ENCODE results near the gene PKP2.

The PKP2 gene

DNA sequence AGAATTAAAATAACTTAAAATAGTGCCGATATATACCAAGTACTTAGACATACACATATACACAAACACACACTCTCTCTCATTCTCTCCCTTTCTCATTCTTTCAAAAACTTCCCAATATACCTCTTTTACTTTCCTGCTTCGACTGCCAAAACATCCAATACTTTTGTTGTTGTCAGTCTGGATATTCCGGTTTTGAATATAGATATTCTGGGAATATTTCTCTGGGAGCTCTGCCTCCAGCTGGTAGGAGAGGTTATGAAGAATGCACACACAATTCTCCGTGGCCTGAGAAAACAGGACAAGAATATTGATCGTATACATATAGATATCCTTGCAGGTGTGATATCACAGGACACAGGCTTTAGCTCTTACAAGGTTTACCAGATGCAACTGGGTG, 74.2 kb downstream of the PKP2 start:
- H3K9me3 ChIP-seq (ENCODE audit: control insufficient read depth in 1 of 2, low read length in 2 of 2), result no peaks in the 10 kb centered on the region
- H3K36me3 ChIP-seq (ENCODE audit: control insufficient read depth in 1 of 2, insufficient read depth in 2 of 2, low read length in 2 of 2), result peaks cover 28 to 47% of the 10 kb centered on the region in 2 donors
- H3K27me3 ChIP-seq (ENCODE audit: control insufficient read depth in 1 of 2, insufficient read depth in 2 of 2, low read length in 2 of 2), result no peaks in the 10 kb centered on the region
- H3K9ac ChIP-seq (ENCODE audit: low read depth in 1 of 2, low read length in 2 of 2), result no peak overlapping the region
- H3K27ac ChIP-seq (ENCODE audit: low read depth, low read length), result no peak overlapping the region
- no peak overlapping the region for H3K4me3 ChIP-seq (ENCODE audit: low read depth in 1 of 2, low read length in 2 of 2)
- no peaks in the 10 kb centered on the region for H3K4me1 ChIP-seq (ENCODE audit: control insufficient read depth in 1 of 2, insufficient read depth in 2 of 2, low read length in 2 of 2)

GRCh38 chr12:32821710-32822109, 74.9 kb downstream of the PKP2 start:
- H3K4me1 ChIP-seq (ENCODE audit: control insufficient read depth in 1 of 2, insufficient read depth in 2 of 2, low read length in 2 of 2), result no peaks in the 10 kb centered on the region
- no peaks in the 10 kb centered on the region for H3K27me3 ChIP-seq (ENCODE audit: control insufficient read depth in 1 of 2, insufficient read depth in 2 of 2, low read length in 2 of 2)
- no peak overlapping the region for H3K9ac ChIP-seq (ENCODE audit: low read depth in 1 of 2, low read length in 2 of 2)
- peaks cover 29 to 49% of the 10 kb centered on the region in 2 donors for H3K36me3 ChIP-seq (ENCODE audit: control insufficient read depth in 1 of 2, insufficient read depth in 2 of 2, low read length in 2 of 2)
- H3K4me3 ChIP-seq (ENCODE audit: low read depth in 1 of 2, low read length in 2 of 2), result no peak overlapping the region
- no peak overlapping the region for H3K27ac ChIP-seq (ENCODE audit: low read depth, low read length)
- H3K9me3 ChIP-seq (ENCODE audit: control insufficient read depth in 1 of 2, low read length in 2 of 2), result no peaks in the 10 kb centered on the region

DNA sequence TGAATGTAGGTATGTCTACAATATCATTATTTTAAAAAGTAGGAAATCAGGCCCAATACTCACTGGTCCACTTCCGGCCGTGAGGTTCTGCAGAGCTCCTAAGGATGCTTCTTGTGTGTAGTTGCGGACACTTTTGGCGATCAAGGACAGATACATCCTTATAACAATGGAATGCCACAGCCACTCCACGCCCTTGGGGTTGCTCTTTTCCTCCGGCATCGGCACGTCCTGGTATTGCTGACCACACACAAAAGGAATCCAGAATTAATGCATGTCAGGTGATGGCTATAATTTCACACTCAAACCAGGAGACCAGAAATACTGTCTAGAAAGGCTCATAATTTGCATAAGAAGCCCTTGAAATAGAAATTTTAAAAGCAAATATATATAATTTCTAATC, 75.3 kb downstream of the PKP2 start:
- H3K9ac ChIP-seq (ENCODE audit: low read depth in 1 of 2, low read length in 2 of 2), result no peak overlapping the region
- no peak overlapping the region for H3K4me3 ChIP-seq (ENCODE audit: low read depth in 1 of 2, low read length in 2 of 2)
- no peaks in the 10 kb centered on the region for H3K9me3 ChIP-seq (ENCODE audit: control insufficient read depth in 1 of 2, low read length in 2 of 2)
- H3K4me1 ChIP-seq (ENCODE audit: control insufficient read depth in 1 of 2, insufficient read depth in 2 of 2, low read length in 2 of 2), result no peaks in the 10 kb centered on the region
- H3K27me3 ChIP-seq (ENCODE audit: control insufficient read depth in 1 of 2, insufficient read depth in 2 of 2, low read length in 2 of 2), result no peaks in the 10 kb centered on the region
- H3K36me3 ChIP-seq (ENCODE audit: control insufficient read depth in 1 of 2, insufficient read depth in 2 of 2, low read length in 2 of 2), result peaks cover 29 to 51% of the 10 kb centered on the region in 2 donors
- H3K27ac ChIP-seq (ENCODE audit: low read depth, low read length), result no peak overlapping the region

GRCh38 chr12:32820376-32820931, 76.1 kb downstream of the PKP2 start:
- no peak overlapping the region for H3K4me3 ChIP-seq (ENCODE audit: low read depth in 1 of 2, low read length in 2 of 2)

DNA sequence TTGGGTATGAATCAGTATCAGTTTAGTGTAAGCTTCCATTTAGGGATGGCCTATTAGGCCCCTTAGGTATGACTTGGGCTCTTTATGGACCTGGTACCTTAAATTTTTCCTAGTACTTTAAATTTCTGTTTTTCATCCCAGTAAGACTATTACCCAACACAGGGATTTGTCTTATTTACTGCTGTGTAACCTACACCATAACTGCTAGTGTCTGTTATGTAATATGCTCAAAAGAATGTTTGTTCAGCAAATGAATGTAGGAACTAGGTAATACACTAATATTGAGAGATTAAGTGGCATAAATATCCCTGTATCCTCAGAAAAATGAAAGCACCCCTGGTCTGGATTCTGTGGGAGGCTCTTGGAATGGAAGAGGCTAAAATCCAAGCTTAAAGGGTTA, 77.2 kb downstream of the PKP2 start:
- Histone ChIP-seq H3K4me1 (ENCODE audit: control insufficient read depth in 1 of 2, insufficient read depth in 2 of 2, low read length in 2 of 2) (no peaks in the 10 kb centered on the region), H3K27me3 (ENCODE audit: control insufficient read depth in 1 of 2, insufficient read depth in 2 of 2, low read length in 2 of 2) (no peaks in the 10 kb centered on the region), H3K9ac (ENCODE audit: low read depth in 1 of 2, low read length in 2 of 2) (no peak overlapping the region), H3K9me3 (ENCODE audit: control insufficient read depth in 1 of 2, low read length in 2 of 2) (no peaks in the 10 kb centered on the region), H3K4me3 (ENCODE audit: low read depth in 1 of 2, low read length in 2 of 2) (no peak overlapping the region), H3K27ac (ENCODE audit: low read depth, low read length) (no peak overlapping the region), H3K36me3 (ENCODE audit: control insufficient read depth in 1 of 2, insufficient read depth in 2 of 2, low read length in 2 of 2) (peaks cover 27 to 58% of the 10 kb centered on the region in 2 donors)

More at GRCh38 chr12:32820376-32820931, 76.1 kb downstream of the PKP2 start:
- Histone ChIP-seq H3K4me1 (ENCODE audit: control insufficient read depth in 1 of 2, insufficient read depth in 2 of 2, low read length in 2 of 2) (no peaks in the 10 kb centered on the region), H3K9ac (ENCODE audit: low read depth in 1 of 2, low read length in 2 of 2) (no peak overlapping the region), H3K9me3 (ENCODE audit: control insufficient read depth in 1 of 2, low read length in 2 of 2) (no peaks in the 10 kb centered on the region), H3K27me3 (ENCODE audit: control insufficient read depth in 1 of 2, insufficient read depth in 2 of 2, low read length in 2 of 2) (no peaks in the 10 kb centered on the region), H3K27ac (ENCODE audit: low read depth, low read length) (no peak overlapping the region), H3K36me3 (ENCODE audit: control insufficient read depth in 1 of 2, insufficient read depth in 2 of 2, low read length in 2 of 2) (peaks cover 29 to 54% of the 10 kb centered on the region in 2 donors)

DNA sequence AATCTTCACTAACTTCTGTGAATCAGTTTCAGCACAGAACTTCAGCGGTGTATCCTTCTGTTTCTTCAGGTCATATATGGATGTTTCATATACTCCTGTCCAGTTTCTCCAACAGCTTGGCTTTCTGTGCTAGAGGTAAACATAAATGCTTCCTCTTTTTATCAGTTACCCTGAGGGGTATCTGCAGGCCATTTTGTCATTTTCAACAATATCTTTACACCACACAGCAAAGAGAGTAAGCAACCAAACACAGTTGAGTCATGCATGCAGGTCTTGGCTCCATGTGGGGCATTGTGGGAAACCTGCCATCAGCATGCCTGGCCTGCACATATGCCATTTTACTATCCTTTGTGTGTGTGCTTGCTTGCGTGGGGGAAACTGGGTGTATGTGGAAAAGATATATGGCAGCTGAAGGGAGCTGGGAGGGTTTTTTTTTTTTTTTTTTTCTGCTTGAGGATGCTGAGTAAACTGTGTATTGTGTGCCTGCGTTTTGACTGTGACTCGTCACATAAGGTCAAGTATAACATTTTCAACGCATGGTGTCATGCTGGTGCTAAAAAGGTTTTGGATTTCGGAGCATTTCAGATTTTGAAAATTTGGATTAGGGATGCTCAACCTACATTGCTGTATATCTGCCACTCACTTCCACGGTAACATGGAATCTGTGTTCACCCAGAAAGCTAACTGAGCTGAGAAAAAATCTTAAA, 84.7 kb downstream of the PKP2 start:
- Histone ChIP-seq H3K4me3 (ENCODE audit: low read depth in 1 of 2, low read length in 2 of 2) (no peak overlapping the region), H3K9me3 (ENCODE audit: control insufficient read depth in 1 of 2, low read length in 2 of 2) (no peaks in the 10 kb centered on the region), H3K36me3 (ENCODE audit: control insufficient read depth in 1 of 2, insufficient read depth in 2 of 2, low read length in 2 of 2) (peaks cover 11 to 46% of the 10 kb centered on the region in 2 donors), H3K9ac (ENCODE audit: low read depth in 1 of 2, low read length in 2 of 2) (no peak overlapping the region), H3K27me3 (ENCODE audit: control insufficient read depth in 1 of 2, insufficient read depth in 2 of 2, low read length in 2 of 2) (no peaks in the 10 kb centered on the region), H3K4me1 (ENCODE audit: control insufficient read depth in 1 of 2, insufficient read depth in 2 of 2, low read length in 2 of 2) (no peaks in the 10 kb centered on the region), H3K27ac (ENCODE audit: low read depth, low read length) (no peak overlapping the region)

GRCh38 chr12:32809846-32810245, 86.7 kb downstream of the PKP2 start:
- Histone ChIP-seq H3K4me1 (ENCODE audit: control insufficient read depth in 1 of 2, insufficient read depth in 2 of 2, low read length in 2 of 2) (no peaks in the 10 kb centered on the region), H3K27me3 (ENCODE audit: control insufficient read depth in 1 of 2, insufficient read depth in 2 of 2, low read length in 2 of 2) (no peaks in the 10 kb centered on the region), H3K9me3 (ENCODE audit: control insufficient read depth in 1 of 2, low read length in 2 of 2) (no peaks in the 10 kb centered on the region), H3K4me3 (ENCODE audit: low read depth in 1 of 2, low read length in 2 of 2) (no peak overlapping the region), H3K27ac (ENCODE audit: low read depth, low read length) (no peak overlapping the region), H3K36me3 (ENCODE audit: control insufficient read depth in 1 of 2, insufficient read depth in 2 of 2, low read length in 2 of 2) (peaks cover 11 to 36% of the 10 kb centered on the region in 2 donors), H3K9ac (ENCODE audit: low read depth in 1 of 2, low read length in 2 of 2) (no peak overlapping the region)

DNA sequence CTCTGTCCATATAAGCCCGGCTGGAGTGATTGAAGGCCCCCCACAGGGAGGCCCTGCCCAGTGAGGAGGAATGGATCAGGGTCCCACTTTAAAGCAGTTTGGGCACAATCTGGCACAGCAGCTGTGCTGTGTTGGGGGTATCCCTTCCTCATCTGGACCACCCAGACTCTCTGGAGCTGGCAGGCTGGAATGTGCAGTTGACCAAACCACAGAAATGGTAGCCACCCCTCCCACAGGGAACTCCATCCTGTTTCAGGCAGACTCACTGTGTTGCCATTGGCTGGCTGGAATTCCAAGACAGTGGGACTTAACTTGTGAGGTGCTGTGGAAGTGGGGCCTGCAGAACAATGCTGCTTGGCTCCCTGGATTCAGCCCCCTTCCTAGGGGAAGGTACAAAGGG, 87.4 kb downstream of the PKP2 start:
- Histone ChIP-seq H3K9me3 (ENCODE audit: control insufficient read depth in 1 of 2, low read length in 2 of 2) (no peaks in the 10 kb centered on the region), H3K27me3 (ENCODE audit: control insufficient read depth in 1 of 2, insufficient read depth in 2 of 2, low read length in 2 of 2) (no peaks in the 10 kb centered on the region), H3K9ac (ENCODE audit: low read depth in 1 of 2, low read length in 2 of 2) (no peak overlapping the region), H3K4me1 (ENCODE audit: control insufficient read depth in 1 of 2, insufficient read depth in 2 of 2, low read length in 2 of 2) (no peaks in the 10 kb centered on the region), H3K4me3 (ENCODE audit: low read depth in 1 of 2, low read length in 2 of 2) (no peak overlapping the region), H3K36me3 (ENCODE audit: control insufficient read depth in 1 of 2, insufficient read depth in 2 of 2, low read length in 2 of 2) (peaks cover 11 to 33% of the 10 kb centered on the region in 2 donors), H3K27ac (ENCODE audit: low read depth, low read length) (no peak overlapping the region)

GRCh38 chr12:32804301-32804700, 92.3 kb downstream of the PKP2 start:
- H3K36me3 ChIP-seq (ENCODE audit: control insufficient read depth in 1 of 2, insufficient read depth in 2 of 2, low read length in 2 of 2), result peaks cover 10 to 36% of the 10 kb centered on the region in 2 donors
- no peak overlapping the region for H3K27ac ChIP-seq (ENCODE audit: low read depth, low read length)

DNA sequence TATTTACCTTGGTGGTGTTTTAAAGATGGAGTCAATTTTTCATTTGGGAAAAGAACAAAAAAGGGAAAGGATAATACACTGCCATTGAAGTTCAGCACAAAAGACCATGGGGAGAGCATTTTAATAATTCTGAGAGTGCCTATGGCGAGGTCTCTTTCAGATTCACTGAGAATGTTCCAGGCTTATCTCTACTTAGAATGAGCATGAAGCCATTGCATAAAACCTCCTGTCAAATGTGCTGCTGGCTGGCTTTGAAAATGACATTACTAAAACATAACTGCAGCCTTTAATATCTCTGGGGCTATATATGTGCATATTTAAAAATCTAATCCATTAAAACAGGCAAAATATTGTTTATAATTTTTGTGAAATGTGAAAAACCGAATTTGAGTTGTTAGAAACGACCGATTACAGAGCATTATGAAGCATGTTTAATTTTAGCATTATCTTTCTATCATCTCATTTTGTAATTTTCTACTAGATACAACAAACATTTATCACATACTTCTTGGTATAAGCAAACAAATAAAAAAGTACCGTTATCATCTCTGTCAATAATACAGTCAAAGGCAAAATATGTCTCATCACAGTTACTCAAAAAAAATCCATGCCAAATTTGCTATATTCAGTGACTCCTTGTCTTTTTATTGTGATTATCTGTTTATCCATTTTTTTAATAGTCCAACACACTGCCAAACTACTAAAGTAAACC, 95.2 kb downstream of the PKP2 start:
- no peak overlapping the region for H3K9ac ChIP-seq (ENCODE audit: low read depth in 1 of 2, low read length in 2 of 2)

More at GRCh38 chr12:32804301-32804700, 92.3 kb downstream of the PKP2 start:
- no peaks in the 10 kb centered on the region for H3K9me3 ChIP-seq (ENCODE audit: control insufficient read depth in 1 of 2, low read length in 2 of 2)
- no peak overlapping the region for H3K4me3 ChIP-seq (ENCODE audit: low read depth in 1 of 2, low read length in 2 of 2)
- H3K9ac ChIP-seq (ENCODE audit: low read depth in 1 of 2, low read length in 2 of 2), result no peak overlapping the region
- H3K27me3 ChIP-seq (ENCODE audit: control insufficient read depth in 1 of 2, insufficient read depth in 2 of 2, low read length in 2 of 2), result no peaks in the 10 kb centered on the region
- no peaks in the 10 kb centered on the region for H3K4me1 ChIP-seq (ENCODE audit: control insufficient read depth in 1 of 2, insufficient read depth in 2 of 2, low read length in 2 of 2)

More for the DNA sequence above, 95.2 kb downstream of the PKP2 start:
- Histone ChIP-seq H3K36me3 (ENCODE audit: control insufficient read depth in 1 of 2, insufficient read depth in 2 of 2, low read length in 2 of 2) (peaks cover 3 to 28% of the 10 kb centered on the region in 2 donors), H3K27me3 (ENCODE audit: control insufficient read depth in 1 of 2, insufficient read depth in 2 of 2, low read length in 2 of 2) (no peaks in the 10 kb centered on the region), H3K4me3 (ENCODE audit: low read depth in 1 of 2, low read length in 2 of 2) (no peak overlapping the region), H3K27ac (ENCODE audit: low read depth, low read length) (no peak overlapping the region), H3K4me1 (ENCODE audit: control insufficient read depth in 1 of 2, insufficient read depth in 2 of 2, low read length in 2 of 2) (no peaks in the 10 kb centered on the region), H3K9me3 (ENCODE audit: control insufficient read depth in 1 of 2, low read length in 2 of 2) (no peaks in the 10 kb centered on the region)
